ENCODE data around the gene FSTL4.

Gene FSTL4

GRCh38 chr5:133336121-133336968, 276.0 kb downstream of the FSTL4 start:
- DNase-seq = peak; percentile 32

GRCh38 chr5:133334796-133335639, 277.3 kb downstream of the FSTL4 start:
- DNase-seq = no peak

- no peak for DNase-seq
These were observed 278.8 kb downstream of the FSTL4 start for GRCh38 chr5:133333326-133334150.

- DNase-seq = no peak
These were observed 279.8 kb downstream of the FSTL4 start for GRCh38 chr5:133332439-133333024.

- no peak for DNase-seq
These were observed 280.4 kb downstream of the FSTL4 start for GRCh38 chr5:133331941-133332340.

GRCh38 chr5:133330956-133331355, 281.4 kb downstream of the FSTL4 start:
- DNase-seq = no peak

GRCh38 chr5:133328800-133329199, 283.5 kb downstream of the FSTL4 start:
- DNase-seq = no peak

- DNase-seq = no peak
These were observed 284.4 kb downstream of the FSTL4 start for GRCh38 chr5:133327946-133328401.

GRCh38 chr5:133326361-133326760, 286.0 kb downstream of the FSTL4 start:
- DNase-seq = no peak

GRCh38 chr5:133325864-133326263, 286.5 kb downstream of the FSTL4 start:
- no peak for DNase-seq

- DNase-seq = no peak
These were observed 287.4 kb downstream of the FSTL4 start for GRCh38 chr5:133324926-133325325.

- no peak for DNase-seq
These were observed 288.6 kb downstream of the FSTL4 start for GRCh38 chr5:133323494-133324457.

- DNase-seq = no peak
These were observed 289.6 kb downstream of the FSTL4 start for GRCh38 chr5:133322743-133323142.

- peak; percentile 28 for DNase-seq
These were observed 290.4 kb downstream of the FSTL4 start for GRCh38 chr5:133321833-133322420.

- no peak for DNase-seq
These were observed 291.0 kb downstream of the FSTL4 start for GRCh38 chr5:133321286-133321832.

GRCh38 chr5:133319905-133320520, 292.3 kb downstream of the FSTL4 start:
- DNase-seq = no peak

GRCh38 chr5:133319244-133319643, 293.1 kb downstream of the FSTL4 start:
- DNase-seq = no peak

- no peak for DNase-seq
These were observed 294.8 kb downstream of the FSTL4 start for GRCh38 chr5:133317558-133317957.

- DNase-seq = no peak
These were observed 295.7 kb downstream of the FSTL4 start for GRCh38 chr5:133316346-133317343.
